ENCODE measurements around the gene SORCS2. TPM values are rescaled to one million over a fixed set of nuclear protein-coding genes. Genes with fewer than 3 reads are reported as not detected.

SORCS2 gene
- total and polyA plus RNA-seq, 2 of the 4 experiments (the other 2 are of a cell fraction): 0.36 to 0.62 TPM

DNA sequence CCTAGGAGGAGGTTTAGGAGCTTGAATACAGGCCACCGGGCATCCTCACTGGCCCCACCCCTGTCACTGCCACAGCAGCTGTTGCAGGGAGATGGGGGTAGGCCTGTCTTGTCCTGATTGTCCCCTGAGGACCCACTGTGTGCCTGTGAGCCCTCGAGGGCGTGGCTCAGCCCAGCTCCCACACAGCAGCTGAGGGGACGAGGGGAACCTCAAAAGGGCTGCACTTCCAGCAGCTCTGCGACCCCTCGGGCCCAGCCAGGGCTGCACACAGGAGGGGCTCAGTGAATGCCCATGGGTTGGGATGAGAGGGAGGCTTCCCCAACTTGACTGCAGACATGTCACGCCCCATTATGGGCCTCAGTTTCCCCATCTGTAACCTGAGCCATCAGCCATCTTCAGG is 521.4 kb downstream of the SORCS2 start:
- dilution Hi-C loops (cut with HindIII; ENCODE audit: low sequenced_read_pairs, unreplicated experiment): no loop called here
- Histone ChIP-seq H3K18ac (ENCODE audit: low read depth, low read length) (no peak overlapping the region), H2BK120ac (ENCODE audit: low read depth, low read length) (no peak overlapping the region), H4K5ac (ENCODE audit: low read depth, low read length) (no peak overlapping the region), H2AK9ac (replicated peaks; ENCODE audit: low read depth, low read length, poor library complexity) (no peak overlapping the region), H3K9ac (ENCODE audit: low read depth, low read length) (no peak overlapping the region), H3K4me2 (ENCODE audit: low read depth, low read length) (no peak overlapping the region), H4K8ac (ENCODE audit: low read depth in 2 of 2, low read length in 2 of 2) (no peak overlapping the region), H2BK15ac (ENCODE audit: low read depth, low read length) (no peak overlapping the region), H2AK5ac (ENCODE audit: low read depth, low read length) (no peak overlapping the region), H3K9me1 (ENCODE audit: insufficient read depth, low read length) (no peaks in the 10 kb centered on the region), H3K9me3 (ENCODE audit: control insufficient read depth, insufficient read depth, low read length) (peaks cover 5% of the 10 kb centered on the region), H2AFZ (replicated peaks; ENCODE audit: low read length, poor library complexity) (no peak overlapping the region), H3K27me3 (ENCODE audit: control insufficient read depth, insufficient read depth, low read length) (peaks cover 41% of the 10 kb centered on the region), H3K4ac (ENCODE audit: low read depth, low read length) (no peak overlapping the region), H3K36me3 (ENCODE audit: control insufficient read depth, insufficient read depth, low read length) (no peaks in the 10 kb centered on the region), H4K91ac (ENCODE audit: insufficient read depth, low read depth, low read length) (no peak overlapping the region), H3K14ac (replicated peaks; ENCODE audit: low read depth, low read length) (no peak overlapping the region), H3K56ac (ENCODE audit: extremely low read depth, insufficient read depth, low read length) (no peak overlapping the region), H2BK20ac (ENCODE audit: low read depth, low read length) (no peak overlapping the region), H2BK5ac (ENCODE audit: low read depth, low read length, poor library complexity, severe bottlenecking) (no peak overlapping the region), H3K23ac (ENCODE audit: low read depth, low read length) (no peak overlapping the region), H3K4me3 (ENCODE audit: insufficient read depth, low read depth, low read length) (no peak overlapping the region), H4K20me1 (ENCODE audit: insufficient read depth, low read length) (no peaks in the 10 kb centered on the region), H3K27ac (ENCODE audit: insufficient read depth, low read length) (no peak overlapping the region), H3K79me1 (ENCODE audit: low read depth in 1 of 2, low read length in 2 of 2) (no peaks in the 10 kb centered on the region), H3K4me1 (ENCODE audit: control insufficient read depth, insufficient read depth, low read length) (no peaks in the 10 kb centered on the region)
- ATAC-seq (ENCODE audit: low read depth) (no peak), DNase-seq (no peak)
- TF ChIP-seq MXI1 (IDR thresholded peaks at IDR 0.05; ENCODE audit: borderline replicate concordance, low read depth, low read length): no peak
- TF ChIP-seq CHD1 (IDR thresholded peaks at IDR 0.05; ENCODE audit: low read depth, low read length): no peak
- intact Hi-C loops (cut with micrococcal nuclease): no loop called here
- BruUV-seq (replicated peaks): no TSS peak
- in situ Hi-C loops (cut with MboI; ENCODE audit: low sequenced_read_pairs): no loop called here
- no CpG with 5 or more reads among the region's 7 CpGs for WGBS, 2 experiments (ENCODE audit: extremely low coverage in 2 of 2, insufficient read length in 1 of 2)
- POLR2A ChIA-PET (ENCODE audit: unreplicated experiment): no interaction called here
- CTCF ChIA-PET: no interaction called here
